Left ventricle myocardium superior (tissue), 1 donor: ENCODE data around the gene DYRK2. TPM values are rescaled to one million over a fixed set of nuclear protein-coding genes. Genes with fewer than 3 reads are reported as not detected.
A peak's percentile ranks its signal among the peaks of the same experiment; 100 is the strongest.

Experiments used
- ATAC-seq: fragments of 200-7000 bp; cut with Tn5 transposase; one replicate; pipeline ENCODE4 v1.9.1; 2020; ENCODE audit warnings: mild to moderate bottlenecking, moderate library complexity
- DNase-seq: peaks from one replicate; pipeline ENCODE4 v3.0.0-alpha.2; 2020
- intact Hi-C: fragments of 100-400 bp; cut with micrococcal nuclease; formaldehyde crosslinking; loops from one replicate; pipeline ENCODE4 v1.11.0; 2022
- total RNA-seq: library from RNA; stranded (reverse); fragmentation: NEBNext Ultra II Directional; extraction: Animal tissue kit (Norgen Biotek cat#: 25700); gene quantifications from one replicate; pipeline ENCODE4 v1.2.1, GENCODE V29; 2021
- donor health status: DM: no; HTN: yes; CAD: no; lungs with severe emphysema.

The DYRK2 gene
- total RNA-seq, 1 donor from 2014 or later, result 41.5 TPM

DNA sequence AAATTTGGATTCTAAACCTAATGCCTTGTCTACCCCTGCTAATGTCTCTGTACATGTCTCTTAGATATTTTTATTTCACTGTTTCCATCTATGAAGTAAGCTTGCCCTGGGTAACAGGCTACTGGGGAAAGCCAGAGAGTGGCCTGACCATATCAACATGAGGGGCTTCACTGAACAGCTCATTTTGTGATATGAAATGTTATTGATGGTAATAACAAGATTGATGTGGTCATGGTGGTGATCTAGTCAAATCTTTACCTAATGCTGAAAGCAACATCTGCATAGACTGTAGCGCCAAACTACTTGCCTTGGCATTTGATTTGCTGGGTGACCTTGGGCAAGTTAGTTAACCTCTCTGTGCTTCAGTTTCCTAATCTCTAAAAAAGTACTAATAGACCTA lies 9.9 kb upstream of the DYRK2 start:
- intact Hi-C loops, result no loop called here
- no peak for ATAC-seq
- DNase-seq, result no peak

DNA sequence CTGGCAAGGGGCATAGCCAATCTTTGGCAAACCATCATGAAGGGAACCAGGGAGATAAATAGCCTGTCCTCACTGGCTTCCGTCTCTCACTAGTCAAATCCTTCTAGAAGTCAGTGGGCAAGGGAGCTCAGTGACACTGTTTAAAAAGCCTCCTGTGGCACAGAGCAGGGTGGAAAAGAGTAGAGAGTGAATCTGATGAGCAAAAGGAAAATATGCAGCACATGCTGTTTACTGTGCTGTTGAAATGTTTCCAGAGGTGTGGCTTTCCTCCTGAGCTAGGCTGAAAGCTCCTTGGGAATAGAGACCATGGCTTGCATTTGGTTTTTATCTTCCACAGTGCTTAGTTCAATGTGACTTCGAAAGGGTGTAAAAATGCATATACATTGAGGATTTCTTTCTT lies 7.7 kb upstream of the DYRK2 start:
- intact Hi-C loops, result no loop called here

DNA sequence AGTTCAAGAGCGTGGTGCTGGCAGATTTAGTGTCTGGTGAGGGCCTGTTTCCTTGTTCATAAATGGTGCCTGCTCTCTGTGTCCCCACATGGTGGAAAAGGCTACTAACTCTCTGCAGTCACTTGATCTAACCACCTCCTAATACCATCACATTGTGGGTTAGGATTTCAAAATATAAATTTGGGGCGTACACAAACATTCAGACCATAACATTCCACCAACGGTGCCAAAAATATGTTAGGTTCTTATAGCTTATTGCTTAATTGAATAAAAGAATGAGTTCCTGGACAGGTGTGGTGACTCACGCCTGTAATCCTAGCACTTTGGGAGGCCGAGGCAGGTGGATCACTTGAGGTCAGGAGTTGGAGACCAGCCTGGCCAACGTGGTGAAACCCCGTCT lies 3.4 kb upstream of the DYRK2 start:
- intact Hi-C loops, result no loop called here
- ATAC-seq (no peak), DNase-seq (no peak)

More for the DNA sequence above, 7.7 kb upstream of the DYRK2 start:
- ATAC-seq (no peak), DNase-seq (no peak)

DNA sequence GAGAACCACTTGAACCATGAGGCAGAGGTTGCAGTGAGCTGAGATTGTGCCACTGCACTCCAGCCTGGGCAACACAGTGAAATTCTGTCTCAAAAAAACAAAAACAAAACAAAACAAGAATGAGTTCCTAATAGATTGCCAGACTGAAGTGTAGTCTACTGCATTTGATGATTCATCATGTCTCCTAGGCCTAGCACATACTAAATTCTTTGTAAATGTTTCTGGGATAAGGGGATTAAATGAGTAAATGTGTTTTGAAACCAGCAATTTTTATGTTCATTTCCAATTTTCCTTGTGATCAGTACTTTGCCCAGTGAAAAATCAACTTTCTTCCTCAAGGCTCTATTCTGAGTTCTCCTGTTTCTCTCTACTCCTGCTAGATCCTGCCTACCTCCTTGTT lies 2.9 kb upstream of the DYRK2 start:
- DNase-seq, result no peak
- intact Hi-C loops, result no loop called here

DNA sequence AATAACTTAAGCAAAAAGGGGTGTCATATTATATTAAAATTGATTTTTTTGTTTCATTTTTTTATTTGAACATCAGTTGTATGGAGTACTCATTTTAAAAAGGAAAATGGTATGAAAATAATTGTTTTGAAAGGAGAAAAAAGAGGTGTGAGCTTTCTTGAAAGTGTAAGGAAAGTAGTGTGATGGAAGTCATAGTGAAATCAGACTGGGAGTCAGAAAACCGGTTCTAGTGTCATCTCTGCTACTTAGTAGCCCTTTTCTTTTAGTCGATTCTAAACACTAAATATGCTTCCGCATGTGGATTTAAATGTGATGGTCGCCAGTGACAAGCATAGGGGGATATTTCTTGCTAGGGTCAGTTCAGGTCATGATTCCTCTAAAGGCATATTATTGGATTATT lies 1.8 kb upstream of the DYRK2 start:
- ATAC-seq (no peak), DNase-seq (no peak)
- intact Hi-C loops, result no loop called here

More for the DNA sequence above, 2.9 kb upstream of the DYRK2 start:
- ATAC-seq, result no peak

DNA sequence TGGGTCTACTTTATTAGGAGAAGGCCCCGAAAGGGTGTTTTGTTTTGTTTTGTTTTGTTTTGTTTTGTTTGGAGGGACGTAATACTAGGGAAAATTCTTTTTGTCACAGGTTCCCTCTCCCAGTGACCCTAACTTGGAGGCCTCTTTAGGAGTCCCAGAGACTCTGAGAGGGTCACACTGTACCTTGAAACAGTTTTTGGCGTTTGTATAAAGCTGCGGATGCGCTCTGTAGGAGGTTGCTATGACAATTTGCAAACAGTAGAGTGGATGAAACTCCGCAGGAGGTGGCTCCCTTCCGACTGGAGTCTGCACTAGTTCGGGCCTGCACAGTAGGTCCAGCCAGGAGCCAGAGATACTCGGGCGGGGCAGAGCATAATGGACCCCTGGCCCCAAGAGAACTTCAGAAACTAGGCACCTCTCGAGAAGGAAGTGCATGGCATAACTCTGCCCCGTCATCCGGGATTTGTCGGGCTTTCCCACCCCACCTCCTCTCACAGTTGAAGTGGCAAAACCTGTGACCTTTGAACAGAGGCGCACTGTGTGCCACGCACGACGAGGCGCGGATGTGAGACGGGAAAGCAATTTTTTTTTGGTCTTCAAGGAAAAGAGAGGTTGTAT lies 1.3 kb upstream of the DYRK2 start:
- intact Hi-C loops, result no loop called here
- ATAC-seq (no peak), DNase-seq (peak; percentile 36)

DNA sequence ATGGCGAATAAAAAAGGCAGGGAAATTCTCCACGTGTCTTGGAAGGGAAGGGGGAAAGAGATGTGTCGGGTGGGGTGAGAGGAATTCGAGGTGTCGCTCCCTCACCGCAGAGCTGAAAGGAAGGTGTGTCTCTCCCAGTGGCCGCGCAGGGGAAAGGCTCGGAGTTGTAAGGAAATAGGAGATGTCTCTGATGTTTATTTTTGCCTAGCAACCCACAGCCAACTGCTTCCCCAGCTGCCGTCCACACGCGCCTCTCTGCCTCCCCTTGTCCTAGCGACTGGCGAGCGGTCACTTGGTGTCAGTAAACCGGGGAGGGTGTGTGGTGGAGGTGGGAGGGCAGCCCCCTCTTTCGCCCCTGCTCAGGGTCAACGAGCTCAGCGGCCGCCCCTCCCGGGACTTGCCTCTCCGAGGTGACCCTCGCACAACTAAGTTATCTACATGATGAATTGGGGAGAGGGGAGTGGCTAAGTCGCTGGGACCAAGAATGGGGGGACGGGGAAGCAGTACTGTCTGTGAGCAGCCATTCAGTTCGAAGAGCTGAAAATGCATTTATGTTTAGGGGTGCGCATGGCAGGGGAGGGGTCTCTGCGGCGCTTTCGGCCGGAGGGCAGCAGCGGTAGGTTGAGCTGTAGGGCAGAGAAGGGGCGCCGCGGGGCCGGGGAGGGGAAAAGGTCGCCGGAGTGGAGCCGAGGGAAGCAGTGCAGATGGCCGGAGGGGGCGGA lies 585 bp upstream of the DYRK2 start:
- intact Hi-C loops, result no loop called here
- DNase-seq, result peak; percentile 87
- ATAC-seq, result peak; percentile 77

DNA sequence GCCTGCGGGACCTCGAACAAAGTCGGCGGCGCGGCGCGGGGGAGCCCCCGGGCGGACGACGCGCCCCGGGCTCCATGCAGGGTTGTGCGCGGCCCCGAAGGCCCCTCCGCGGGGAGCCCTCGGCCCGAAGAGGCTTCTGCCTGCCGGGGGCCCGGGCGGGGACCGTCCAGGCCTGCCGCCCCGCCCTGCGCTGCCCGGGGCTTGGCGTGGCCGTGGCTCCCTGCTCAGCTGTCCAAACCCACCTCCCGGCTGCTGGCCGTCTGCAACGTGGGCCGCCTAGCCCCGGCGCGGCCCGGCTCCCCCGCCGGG lies 670 bp downstream of the DYRK2 start:
- intact Hi-C loops, result no loop called here
- peak; percentile 30 for ATAC-seq
- no peak for DNase-seq

DNA sequence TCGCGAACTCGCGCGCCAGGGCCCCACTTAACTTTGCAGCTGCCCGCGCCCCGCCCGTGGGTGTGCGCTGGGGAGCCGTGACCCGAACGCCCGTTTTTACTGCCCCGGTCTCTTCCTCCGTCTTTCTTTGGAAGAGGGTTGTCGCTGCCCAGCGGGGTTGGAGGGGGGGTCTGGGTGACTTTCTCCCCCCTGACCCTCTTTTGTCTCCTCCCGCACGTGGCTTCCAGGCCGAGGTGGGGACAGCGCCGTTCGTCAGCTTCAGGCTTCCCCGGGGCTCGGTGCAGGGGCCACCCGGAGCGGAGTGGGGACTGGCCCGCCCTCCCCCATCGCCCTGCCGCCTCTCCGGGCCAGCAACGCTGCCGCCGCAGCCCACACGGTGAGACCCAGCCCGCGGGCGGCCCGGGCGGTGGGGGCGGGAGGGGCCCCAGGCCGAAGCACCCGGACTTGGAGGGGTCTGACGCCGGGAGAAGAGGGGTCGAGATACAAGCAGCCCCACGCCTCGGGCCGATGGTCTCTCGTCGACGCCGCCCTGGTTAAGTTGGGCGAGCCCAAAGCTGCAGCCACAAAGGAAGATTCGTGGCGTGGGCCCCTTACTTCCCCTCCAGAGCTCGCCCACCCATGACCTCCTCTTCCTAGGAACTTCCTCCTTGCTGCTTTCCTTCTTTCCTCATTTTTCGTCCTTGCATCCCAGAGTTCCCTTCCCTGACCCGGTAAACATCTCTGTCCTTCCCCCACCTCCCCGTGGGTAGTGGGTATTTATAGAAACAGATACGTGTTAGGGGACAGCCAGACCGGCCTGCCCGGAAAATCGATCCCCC lies 1.2 kb downstream of the DYRK2 start:
- peak; percentile 68 for DNase-seq
- peak; percentile 63 for ATAC-seq

DNA sequence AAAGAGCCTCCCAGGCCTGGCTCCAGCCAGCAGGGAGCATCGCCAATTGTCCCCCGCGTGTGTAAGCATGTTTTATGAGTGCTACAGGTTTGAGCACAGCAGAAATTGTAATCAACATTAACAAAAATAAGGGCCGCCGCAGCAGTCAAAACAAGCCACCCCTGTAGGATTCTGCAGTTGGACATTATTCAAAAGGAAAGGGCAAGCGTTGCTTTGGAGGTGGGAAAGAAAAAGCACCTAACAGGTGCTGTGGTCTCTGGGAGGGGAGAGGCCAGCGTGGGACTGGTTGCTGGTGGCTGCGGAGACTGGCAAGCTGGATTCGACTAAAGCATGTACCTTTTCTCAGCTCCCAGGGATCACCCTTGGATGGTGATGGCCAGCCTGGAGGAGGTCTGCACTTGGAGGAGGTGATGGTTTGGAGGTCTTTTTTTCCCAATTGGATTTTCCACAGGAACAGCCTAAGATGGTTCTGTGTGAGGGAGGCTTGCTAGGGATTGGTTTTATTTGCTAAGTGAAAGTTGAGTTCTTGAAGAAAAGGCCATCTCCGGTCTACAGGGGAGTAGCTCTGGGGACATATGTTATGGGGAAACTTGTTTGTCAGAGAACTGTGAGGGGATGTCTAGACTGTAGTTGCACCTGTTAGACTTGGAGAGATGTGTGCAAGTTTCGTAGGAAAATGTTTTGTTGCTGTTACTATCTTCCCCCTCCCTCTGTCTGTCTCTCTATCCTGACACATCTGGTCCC lies 2.0 kb downstream of the DYRK2 start:
- peak; percentile 71 for DNase-seq
- intact Hi-C loops, result loop anchor here (10.0 kb wide), 2 partner anchors 144 to 294 kb away; no protein-coding TSS in a partner anchor
- no peak for ATAC-seq

More for the DNA sequence above, 1.2 kb downstream of the DYRK2 start:
- intact Hi-C loops, result loop anchor here (10.0 kb wide), 2 partner anchors 145 to 295 kb away; no protein-coding TSS in a partner anchor

DNA sequence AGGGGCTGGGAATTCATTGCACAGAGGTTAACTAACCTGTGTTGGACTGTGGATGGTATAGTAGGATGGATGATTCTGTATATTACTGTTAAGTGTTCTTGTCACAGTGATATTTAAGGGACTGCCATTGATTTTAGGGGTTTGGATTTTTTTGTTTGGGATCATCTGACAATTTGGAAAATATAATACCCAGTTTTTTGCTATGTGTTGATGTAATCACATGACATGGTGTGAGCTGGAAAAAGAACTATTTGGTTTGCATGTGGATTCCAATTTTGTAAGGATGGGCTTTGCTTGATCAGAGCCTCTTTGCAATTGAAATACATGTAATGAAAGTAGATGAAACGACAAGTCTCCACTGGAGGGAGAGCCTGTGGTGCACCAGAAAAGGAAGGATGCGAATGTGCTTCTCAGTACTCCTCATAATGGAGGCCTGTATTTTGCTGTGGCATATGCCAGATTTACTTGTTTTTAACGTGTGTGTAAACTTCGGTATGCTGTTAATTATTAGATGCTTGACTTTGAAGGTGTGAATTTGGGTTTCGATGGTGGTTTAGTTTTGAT lies 2.7 kb downstream of the DYRK2 start:
- ATAC-seq, result no peak
- intact Hi-C loops, result loop anchor here (10.0 kb wide), 2 partner anchors 144 to 294 kb away; no protein-coding TSS in a partner anchor
- no peak for DNase-seq

DNA sequence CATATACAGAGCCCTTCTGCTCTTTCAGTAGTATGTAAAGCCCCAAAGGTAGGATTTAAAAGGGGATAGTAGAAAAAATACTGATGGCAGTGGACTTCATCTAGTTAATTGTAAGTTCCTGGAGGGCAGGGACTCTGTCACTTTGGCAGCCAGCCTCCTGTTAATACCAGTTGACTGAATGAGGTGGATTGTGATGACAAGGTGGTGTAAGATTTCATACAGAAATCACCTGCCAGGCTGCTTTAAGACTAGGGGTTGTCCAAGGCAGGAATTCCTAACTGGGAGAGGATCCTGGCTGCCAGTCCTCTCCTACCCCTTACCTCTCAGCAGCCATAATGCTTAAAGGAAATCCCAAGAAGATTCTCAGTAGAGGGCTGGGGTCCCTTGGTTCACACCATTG lies 7.3 kb downstream of the DYRK2 start:
- no peak for DNase-seq
- intact Hi-C loops, result loop anchor here (10.0 kb wide), 2 partner anchors 139 to 289 kb away; no protein-coding TSS in a partner anchor
- ATAC-seq, result peak; percentile 48

DNA sequence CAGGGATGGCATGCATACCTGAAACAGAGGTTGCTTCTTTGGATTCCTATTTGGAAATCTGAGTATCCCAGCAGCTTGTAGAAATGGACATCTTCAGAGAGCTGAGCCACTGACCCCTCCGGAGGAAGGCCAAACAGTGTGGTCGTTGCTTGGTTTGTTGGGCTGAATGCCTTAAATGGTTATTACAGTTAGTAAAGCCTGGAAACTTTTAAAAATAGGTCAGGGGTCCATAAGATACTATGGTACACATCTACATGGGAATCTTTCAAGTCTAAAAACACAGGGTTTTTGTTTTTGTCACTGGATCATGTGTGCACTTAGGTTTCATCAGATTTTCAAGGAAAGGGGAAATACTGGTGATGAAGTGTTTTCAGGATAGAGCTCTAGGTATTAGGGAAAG lies 7.7 kb downstream of the DYRK2 start:
- ATAC-seq (no peak), DNase-seq (no peak)
- intact Hi-C loops, result loop anchor here (10.0 kb wide), 2 partner anchors 139 to 289 kb away; no protein-coding TSS in a partner anchor

DNA sequence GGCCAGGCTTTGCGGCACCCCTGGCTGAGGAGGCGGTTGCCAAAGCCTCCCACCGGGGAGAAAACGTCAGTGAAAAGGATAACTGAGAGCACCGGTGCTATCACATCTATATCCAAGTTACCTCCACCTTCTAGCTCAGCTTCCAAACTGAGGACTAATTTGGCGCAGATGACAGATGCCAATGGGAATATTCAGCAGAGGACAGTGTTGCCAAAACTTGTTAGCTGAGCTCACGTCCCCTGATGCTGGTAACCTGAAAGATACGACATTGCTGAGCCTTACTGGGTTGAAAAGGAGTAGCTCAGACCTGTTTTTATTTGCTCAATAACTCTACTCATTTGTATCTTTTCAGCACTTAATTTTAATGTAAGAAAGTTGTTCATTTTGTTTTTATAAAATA lies 9.9 kb downstream of the DYRK2 start:
- intact Hi-C loops, result loop anchor here (10.0 kb wide), 2 partner anchors 136 to 286 kb away; no protein-coding TSS in a partner anchor
- DNase-seq, result no peak
- ATAC-seq, result peak; percentile 65

DNA sequence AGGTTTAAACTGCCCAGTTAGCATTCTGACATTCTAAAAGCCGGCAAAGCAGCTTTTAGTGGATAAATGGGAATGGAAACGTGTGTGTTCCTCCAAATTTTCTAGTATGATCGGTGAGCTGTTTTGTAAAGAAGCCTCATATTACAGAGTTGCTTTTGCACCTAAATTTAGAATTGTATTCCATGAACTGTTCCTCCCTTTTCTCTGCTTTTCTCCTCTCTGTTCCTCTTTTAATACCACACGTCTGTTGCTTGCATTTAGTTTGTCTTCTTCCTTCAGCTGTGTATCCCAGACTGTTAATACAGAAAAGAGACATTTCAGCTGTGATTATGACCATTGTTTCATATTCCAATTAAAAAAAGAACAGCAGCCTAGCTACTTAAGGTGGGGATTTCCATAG lies 10.7 kb downstream of the DYRK2 start:
- DNase-seq, result no peak
- ATAC-seq, result no peak
- intact Hi-C loops, result loop anchor here (10.0 kb wide), 2 partner anchors 136 to 286 kb away; no protein-coding TSS in a partner anchor

DNA sequence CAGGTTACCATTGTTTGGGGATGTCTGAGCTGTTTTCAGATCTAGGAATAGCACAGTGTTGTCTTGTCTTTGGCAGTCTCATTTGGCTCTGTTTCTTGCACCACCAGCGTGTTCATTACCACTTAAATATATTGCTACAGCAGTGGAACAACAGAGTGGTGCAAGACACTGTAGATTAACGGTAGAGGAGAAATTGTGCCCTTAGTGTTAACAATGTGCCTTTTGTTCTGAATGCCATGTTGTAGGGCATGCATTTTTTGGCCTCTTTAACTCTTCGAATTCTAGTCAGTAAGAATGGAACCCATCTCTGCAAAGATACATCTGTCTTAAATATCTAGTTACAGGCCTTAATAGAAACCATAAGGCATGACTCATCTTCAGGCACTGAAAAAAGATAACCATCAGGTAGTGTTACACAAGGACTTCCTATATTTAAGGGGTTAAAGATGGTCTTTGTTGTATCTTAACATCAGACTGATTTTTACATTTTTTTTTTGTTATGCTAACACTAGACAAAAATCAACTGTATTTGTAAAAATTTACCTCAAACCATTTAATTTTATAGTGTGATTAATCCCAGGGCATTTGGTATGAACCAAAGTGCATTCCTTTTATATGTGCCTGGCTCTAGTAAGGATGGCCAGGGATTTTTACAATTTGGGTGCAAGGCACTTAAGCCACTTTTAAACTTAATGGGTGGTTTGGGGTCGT lies 12.9 kb downstream of the DYRK2 start:
- DNase-seq (no peak), ATAC-seq (peak; percentile 55)
- intact Hi-C loops, result no loop called here

DNA sequence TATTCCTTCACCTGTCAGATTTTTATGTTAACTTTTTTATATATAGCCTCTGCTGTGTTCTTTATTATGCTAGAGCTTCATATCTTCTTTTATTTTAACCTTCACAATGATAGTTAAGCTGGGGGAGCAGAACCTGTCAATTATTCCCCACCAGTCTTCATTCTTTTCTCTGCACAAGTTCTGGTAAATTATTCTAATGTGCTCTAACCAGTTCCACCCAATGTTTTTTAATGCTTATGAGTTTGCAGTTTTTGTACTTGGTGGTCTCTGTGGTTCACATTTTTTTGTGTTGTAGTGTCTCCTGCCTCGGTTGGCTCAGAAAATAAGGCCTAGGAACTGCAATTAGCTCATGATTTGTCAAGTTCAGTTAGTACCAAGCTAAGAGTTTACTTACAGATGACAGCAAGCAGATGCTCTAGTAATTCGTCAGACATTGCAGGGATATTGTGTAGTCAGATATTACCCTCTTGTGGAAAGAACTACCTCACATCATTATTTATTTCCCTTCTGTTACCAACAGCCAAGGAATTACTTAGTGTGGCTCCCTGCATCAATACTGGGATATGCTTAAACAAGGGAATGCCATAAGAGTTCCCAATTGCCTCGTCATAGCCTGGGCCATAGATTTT lies 14.5 kb downstream of the DYRK2 start:
- intact Hi-C loops, result no loop called here
- DNase-seq, result no peak
- ATAC-seq, result peak; percentile 18

DNA sequence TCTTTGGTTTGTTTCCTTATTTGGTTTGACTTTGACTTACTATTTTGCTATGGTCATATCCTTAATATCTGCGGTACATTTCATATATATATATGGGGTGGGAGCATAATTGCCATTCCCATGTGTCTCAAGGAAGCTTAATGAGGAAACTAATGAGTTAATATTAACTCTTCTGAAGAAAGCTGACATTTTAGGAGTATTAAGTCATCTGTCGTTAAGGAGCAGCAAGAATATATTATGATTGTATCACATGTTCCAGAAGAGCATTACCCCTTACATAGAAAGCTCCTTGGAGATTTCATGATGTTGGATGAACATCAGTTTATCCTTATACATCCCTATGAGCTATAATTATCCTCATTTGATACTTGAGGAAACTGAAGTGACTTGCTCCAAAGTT lies 15.6 kb downstream of the DYRK2 start:
- ATAC-seq (no peak), DNase-seq (no peak)
- intact Hi-C loops, result no loop called here
